Endothelial cell (in vitro differentiated cells): ENCODE measurements around the gene RAB6A. TPM values are rescaled to one million over a fixed set of nuclear protein-coding genes. Genes with fewer than 3 reads are reported as not detected.
"Not testable (repeated sequence)": the region's sequence is repeated elsewhere in the genome, so short reads cannot be mapped to it uniquely, and the experiment has no call there.

ENCODE experiments used
- DNase-seq: peaks from one replicate; pipeline ENCODE4 v3.0.0; 2021; ENCODE audit warnings: low spot score
- H3K27ac Mint-ChIP-seq: one replicate; pipeline ENCODE4 v1.8.0; 2021; ENCODE audit warnings: mixed read lengths, inconsistent platforms; ENCODE audit not compliant: unreplicated experiment
- H3K27me3 Mint-ChIP-seq: one replicate; pipeline ENCODE4 v1.8.0; 2021; ENCODE audit warnings: mild to moderate bottlenecking, moderate library complexity, mixed read lengths, inconsistent platforms; ENCODE audit not compliant: unreplicated experiment
- H3K36me3 Mint-ChIP-seq: one replicate; pipeline ENCODE4 v1.8.0; 2021; ENCODE audit warnings: mild to moderate bottlenecking, low read depth, mixed read lengths, inconsistent platforms; ENCODE audit not compliant: unreplicated experiment
- H3K4me1 Mint-ChIP-seq: one replicate; pipeline ENCODE4 v1.8.0; 2021; ENCODE audit warnings: mild to moderate bottlenecking, mixed read lengths, inconsistent platforms; ENCODE audit not compliant: unreplicated experiment
- H3K4me3 Mint-ChIP-seq: one replicate; pipeline ENCODE4 v1.8.0; 2021; ENCODE audit warnings: mild to moderate bottlenecking, mixed read lengths, inconsistent platforms; ENCODE audit not compliant: unreplicated experiment
- H3K9me3 Mint-ChIP-seq: one replicate; pipeline ENCODE4 v1.8.0; 2021; ENCODE audit warnings: mixed read lengths, inconsistent platforms; ENCODE audit not compliant: unreplicated experiment
- CTCF ChIP-seq: fragments of 200-600 bp; sonication (generic); IDR thresholded peaks from one replicate; pipeline ENCODE4 v1.5.0; 2021; ENCODE audit warnings: antibody characterized with exemption; ENCODE audit not compliant: unreplicated experiment
- total RNA-seq: library from RNA; stranded (reverse); fragmentation: NEBNext Ultra II Directional; extraction: Animal tissue kit (Norgen Biotek cat#: 25700); gene quantifications from one replicate; pipeline ENCODE4 v1.2.1, GENCODE V29; 2021; ENCODE audit not compliant: unreplicated experiment

RAB6A gene
- total RNA-seq, 1 donor from 2014 or later = 125 TPM

- H3K4me3 Mint-ChIP-seq = no peak overlapping the region
- no peak for DNase-seq
- H3K27ac Mint-ChIP-seq = no peak overlapping the region
- no peaks in the 10 kb centered on the region for H3K4me1 Mint-ChIP-seq
- no peaks in the 10 kb centered on the region for H3K9me3 Mint-ChIP-seq
- TF ChIP-seq CTCF = no peak
- peaks cover 10% of the 10 kb centered on the region for H3K36me3 Mint-ChIP-seq
- no peaks in the 10 kb centered on the region for H3K27me3 Mint-ChIP-seq
Measured at GRCh38 chr11:73710964-73711363, 49.9 kb downstream of the RAB6A start.

- no peak for TF ChIP-seq CTCF
- no peak for DNase-seq
- no peaks in the 10 kb centered on the region for H3K4me1 Mint-ChIP-seq
- no peak overlapping the region for H3K27ac Mint-ChIP-seq
- H3K4me3 Mint-ChIP-seq = no peak overlapping the region
- no peaks in the 10 kb centered on the region for H3K9me3 Mint-ChIP-seq
- H3K27me3 Mint-ChIP-seq = no peaks in the 10 kb centered on the region
- peaks cover 9% of the 10 kb centered on the region for H3K36me3 Mint-ChIP-seq
Measured at GRCh38 chr11:73705053-73705452, 55.8 kb downstream of the RAB6A start.

GRCh38 chr11:73693899-73694525, 66.9 kb downstream of the RAB6A start:
- peaks cover 9% of the 10 kb centered on the region for H3K36me3 Mint-ChIP-seq
- TF ChIP-seq CTCF = no peak
- no peak for DNase-seq
- H3K27ac Mint-ChIP-seq = no peak overlapping the region
- H3K9me3 Mint-ChIP-seq = no peaks in the 10 kb centered on the region
- peaks cover 2% of the 10 kb centered on the region for H3K27me3 Mint-ChIP-seq
- H3K4me3 Mint-ChIP-seq = no peak overlapping the region
- H3K4me1 Mint-ChIP-seq = no peaks in the 10 kb centered on the region

- peaks cover 7% of the 10 kb centered on the region for H3K4me1 Mint-ChIP-seq
- H3K4me3 Mint-ChIP-seq = no peak overlapping the region
- no peaks in the 10 kb centered on the region for H3K9me3 Mint-ChIP-seq
- no peak overlapping the region for H3K27ac Mint-ChIP-seq
- H3K27me3 Mint-ChIP-seq = no peaks in the 10 kb centered on the region
- TF ChIP-seq CTCF = no peak
- peaks cover 23% of the 10 kb centered on the region for H3K36me3 Mint-ChIP-seq
- no peak for DNase-seq
Measured at GRCh38 chr11:73680687-73681086, 80.2 kb downstream of the RAB6A start.

GRCh38 chr11:73676552-73676951, 84.3 kb downstream of the RAB6A start:
- not testable (repeated sequence) for H3K4me1 Mint-ChIP-seq, H3K9me3 Mint-ChIP-seq, H3K27me3 Mint-ChIP-seq, DNase-seq, H3K4me3 Mint-ChIP-seq, H3K27ac Mint-ChIP-seq
- peaks cover 25% of the 10 kb centered on the region for H3K36me3 Mint-ChIP-seq
